Measurements from ENCODE around the gene UTRN.

DNA sequence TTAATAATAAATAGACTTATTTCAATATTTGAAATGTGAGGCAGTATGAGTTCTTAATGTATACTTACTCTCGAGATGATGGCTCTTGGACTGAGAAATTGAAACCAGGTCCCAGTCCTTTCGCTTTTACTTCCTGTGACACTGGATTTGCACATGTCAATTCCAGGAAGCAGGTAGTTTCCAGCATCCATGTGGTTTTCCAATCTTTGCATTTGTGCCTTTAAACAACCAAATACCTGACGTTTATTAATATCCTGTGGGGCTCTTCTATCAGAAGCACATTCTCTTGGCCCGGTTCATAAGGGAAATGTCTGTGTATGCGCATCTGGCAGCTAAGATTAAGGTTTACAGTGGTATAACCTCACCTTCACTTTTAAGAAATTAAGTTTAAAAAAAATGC, 13.1 kb downstream of the UTRN start:
- TF ChIP-seq, protein P1, sequence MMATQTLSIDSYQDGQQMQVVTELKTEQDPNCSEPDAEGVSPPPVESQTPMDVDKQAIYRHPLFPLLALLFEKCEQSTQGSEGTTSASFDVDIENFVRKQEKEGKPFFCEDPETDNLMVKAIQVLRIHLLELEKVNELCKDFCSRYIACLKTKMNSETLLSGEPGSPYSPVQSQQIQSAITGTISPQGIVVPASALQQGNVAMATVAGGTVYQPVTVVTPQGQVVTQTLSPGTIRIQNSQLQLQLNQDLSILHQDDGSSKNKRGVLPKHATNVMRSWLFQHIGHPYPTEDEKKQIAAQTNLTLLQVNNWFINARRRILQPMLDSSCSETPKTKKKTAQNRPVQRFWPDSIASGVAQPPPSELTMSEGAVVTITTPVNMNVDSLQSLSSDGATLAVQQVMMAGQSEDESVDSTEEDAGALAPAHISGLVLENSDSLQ (IDR thresholded peaks at IDR 0.05) = no peak
- no peak for TF ChIP-seq CHD2 (IDR thresholded peaks at IDR 0.05; ENCODE audit: borderline replicate concordance, low read depth, low read length)
- TF ChIP-seq SUZ12 (IDR thresholded peaks at IDR 0.05; ENCODE audit: unreplicated experiment) = no peak
- TF ChIP-seq, protein P2, sequence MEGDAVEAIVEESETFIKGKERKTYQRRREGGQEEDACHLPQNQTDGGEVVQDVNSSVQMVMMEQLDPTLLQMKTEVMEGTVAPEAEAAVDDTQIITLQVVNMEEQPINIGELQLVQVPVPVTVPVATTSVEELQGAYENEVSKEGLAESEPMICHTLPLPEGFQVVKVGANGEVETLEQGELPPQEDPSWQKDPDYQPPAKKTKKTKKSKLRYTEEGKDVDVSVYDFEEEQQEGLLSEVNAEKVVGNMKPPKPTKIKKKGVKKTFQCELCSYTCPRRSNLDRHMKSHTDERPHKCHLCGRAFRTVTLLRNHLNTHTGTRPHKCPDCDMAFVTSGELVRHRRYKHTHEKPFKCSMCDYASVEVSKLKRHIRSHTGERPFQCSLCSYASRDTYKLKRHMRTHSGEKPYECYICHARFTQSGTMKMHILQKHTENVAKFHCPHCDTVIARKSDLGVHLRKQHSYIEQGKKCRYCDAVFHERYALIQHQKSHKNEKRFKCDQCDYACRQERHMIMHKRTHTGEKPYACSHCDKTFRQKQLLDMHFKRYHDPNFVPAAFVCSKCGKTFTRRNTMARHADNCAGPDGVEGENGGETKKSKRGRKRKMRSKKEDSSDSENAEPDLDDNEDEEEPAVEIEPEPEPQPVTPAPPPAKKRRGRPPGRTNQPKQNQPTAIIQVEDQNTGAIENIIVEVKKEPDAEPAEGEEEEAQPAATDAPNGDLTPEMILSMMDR (IDR thresholded peaks at IDR 0.05 in 2 of 3, conservative IDR thresholded peaks at IDR 0.05 in 1 of 3; ENCODE audit: control insufficient read depth in 2 of 3, extremely low read depth in 1 of 3, insufficient read depth in 1 of 3, low read depth in 3 of 3, low read length in 3 of 3) = no peak
- TF ChIP-seq, protein P3, sequence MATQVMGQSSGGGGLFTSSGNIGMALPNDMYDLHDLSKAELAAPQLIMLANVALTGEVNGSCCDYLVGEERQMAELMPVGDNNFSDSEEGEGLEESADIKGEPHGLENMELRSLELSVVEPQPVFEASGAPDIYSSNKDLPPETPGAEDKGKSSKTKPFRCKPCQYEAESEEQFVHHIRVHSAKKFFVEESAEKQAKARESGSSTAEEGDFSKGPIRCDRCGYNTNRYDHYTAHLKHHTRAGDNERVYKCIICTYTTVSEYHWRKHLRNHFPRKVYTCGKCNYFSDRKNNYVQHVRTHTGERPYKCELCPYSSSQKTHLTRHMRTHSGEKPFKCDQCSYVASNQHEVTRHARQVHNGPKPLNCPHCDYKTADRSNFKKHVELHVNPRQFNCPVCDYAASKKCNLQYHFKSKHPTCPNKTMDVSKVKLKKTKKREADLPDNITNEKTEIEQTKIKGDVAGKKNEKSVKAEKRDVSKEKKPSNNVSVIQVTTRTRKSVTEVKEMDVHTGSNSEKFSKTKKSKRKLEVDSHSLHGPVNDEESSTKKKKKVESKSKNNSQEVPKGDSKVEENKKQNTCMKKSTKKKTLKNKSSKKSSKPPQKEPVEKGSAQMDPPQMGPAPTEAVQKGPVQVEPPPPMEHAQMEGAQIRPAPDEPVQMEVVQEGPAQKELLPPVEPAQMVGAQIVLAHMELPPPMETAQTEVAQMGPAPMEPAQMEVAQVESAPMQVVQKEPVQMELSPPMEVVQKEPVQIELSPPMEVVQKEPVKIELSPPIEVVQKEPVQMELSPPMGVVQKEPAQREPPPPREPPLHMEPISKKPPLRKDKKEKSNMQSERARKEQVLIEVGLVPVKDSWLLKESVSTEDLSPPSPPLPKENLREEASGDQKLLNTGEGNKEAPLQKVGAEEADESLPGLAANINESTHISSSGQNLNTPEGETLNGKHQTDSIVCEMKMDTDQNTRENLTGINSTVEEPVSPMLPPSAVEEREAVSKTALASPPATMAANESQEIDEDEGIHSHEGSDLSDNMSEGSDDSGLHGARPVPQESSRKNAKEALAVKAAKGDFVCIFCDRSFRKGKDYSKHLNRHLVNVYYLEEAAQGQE (IDR thresholded peaks at IDR 0.05; ENCODE audit: low read depth, low read length) = no peak

Measured in GM12878 (cell line).